Trophoblast cell (in vitro differentiated cells and primary cell): ENCODE measurements around the gene KCNK13.
A peak's percentile ranks its signal among the peaks of the same experiment; 100 is the strongest.

ENCODE experiments used
- DNase-seq, 2 donors: peaks; one replicate each; pipeline ENCODE4 v3.0.0-alpha.2; 2016
- H2AFZ ChIP-seq: 2 replicates; pipeline ENCODE4 v1.6.1; 2013; ENCODE audit warnings: low read length, moderate library complexity, mild to moderate bottlenecking; ENCODE audit not compliant: insufficient read depth, poor library complexity
- H2AK5ac ChIP-seq: 2 replicates; pipeline ENCODE4 v1.6.1; 2013; ENCODE audit warnings: mild to moderate bottlenecking, low read length
- H2BK120ac ChIP-seq: 2 replicates; pipeline ENCODE4 v1.6.1; 2013; ENCODE audit warnings: low read length, mild to moderate bottlenecking, moderate library complexity; ENCODE audit not compliant: insufficient read depth, poor library complexity
- H2BK12ac ChIP-seq: 2 replicates; pipeline ENCODE4 v1.6.1; 2013; ENCODE audit warnings: mild to moderate bottlenecking, low read length, moderate library complexity
- H2BK5ac ChIP-seq: 2 replicates; pipeline ENCODE4 v1.6.1; 2013; ENCODE audit warnings: low read length, low read depth, moderate library complexity, mild to moderate bottlenecking; ENCODE audit not compliant: poor library complexity
- H3K14ac ChIP-seq: 2 replicates; pipeline ENCODE4 v1.6.1; 2013; ENCODE audit warnings: mild to moderate bottlenecking, low read length
- H3K18ac ChIP-seq: 2 replicates; pipeline ENCODE4 v1.6.1; 2013; ENCODE audit warnings: mild to moderate bottlenecking, low read length
- H3K23ac ChIP-seq: 2 replicates; pipeline ENCODE4 v1.6.1; 2013; ENCODE audit warnings: low read length
- H3K27ac ChIP-seq: 2 replicates; pipeline ENCODE4 v1.5.1; 2013; ENCODE audit warnings: low read depth, mild to moderate bottlenecking, inconsistent platforms, low read length, moderate library complexity
- H3K27me3 ChIP-seq: 2 replicates; pipeline ENCODE4 v1.6.1; 2013; ENCODE audit warnings: inconsistent platforms, mild to moderate bottlenecking, low read length, moderate library complexity; ENCODE audit not compliant: insufficient read depth
- H3K36me3 ChIP-seq, 2 experiments: 1 replicate in 1 of 2; 2 replicates in 1 of 2; pipeline ENCODE4 v1.6.1; 2013; ENCODE audit warnings: low read length in 2 of 2, mild to moderate bottlenecking in 2 of 2, moderate library complexity in 1 of 2; ENCODE audit not compliant: insufficient read depth in 2 of 2, control insufficient read depth in 1 of 2
- H3K4ac ChIP-seq: 2 replicates; pipeline ENCODE4 v1.6.1; 2013; ENCODE audit warnings: low read depth, mild to moderate bottlenecking, low read length, moderate library complexity
- H3K4me1 ChIP-seq, 2 experiments: 1 replicate in 1 of 2; 2 replicates in 1 of 2; pipeline ENCODE4 v1.6.1; 2013; ENCODE audit warnings: low read length in 2 of 2, mild to moderate bottlenecking in 2 of 2, moderate library complexity in 1 of 2; ENCODE audit not compliant: insufficient read depth in 2 of 2, control insufficient read depth in 1 of 2
- H3K4me2 ChIP-seq: 2 replicates; pipeline ENCODE4 v1.6.1; 2013; ENCODE audit warnings: inconsistent platforms, mild to moderate bottlenecking, low read length, moderate library complexity
- H3K4me3 ChIP-seq: 2 replicates; pipeline ENCODE4 v1.5.1; 2013; ENCODE audit warnings: mild to moderate bottlenecking, low read depth, low read length, inconsistent platforms
- H3K79me1 ChIP-seq: one replicate; pipeline ENCODE4 v1.6.1; 2013; ENCODE audit warnings: low read length
- H3K79me2 ChIP-seq: 2 replicates; pipeline ENCODE4 v1.6.1; 2013; ENCODE audit warnings: low read length, mild to moderate bottlenecking; ENCODE audit not compliant: control insufficient read depth, insufficient read depth, poor library complexity
- H3K9ac ChIP-seq: 2 replicates; pipeline ENCODE4 v1.6.1; 2013; ENCODE audit warnings: mild to moderate bottlenecking, low read length
- H3K9me3 ChIP-seq: 2 replicates; pipeline ENCODE4 v1.6.1; 2013; ENCODE audit warnings: low read depth, mild to moderate bottlenecking, control low read depth, inconsistent platforms, low read length; ENCODE audit not compliant: insufficient read depth
- H4K12ac ChIP-seq: 2 replicates; pipeline ENCODE4 v1.6.1; 2013; ENCODE audit warnings: low read depth, mild to moderate bottlenecking, low read length, moderate library complexity
- H4K8ac ChIP-seq: 2 replicates; pipeline ENCODE4 v1.6.1; 2013; ENCODE audit warnings: low read depth, mild to moderate bottlenecking, low read length, moderate library complexity
- H4K91ac ChIP-seq: one replicate; pipeline ENCODE4 v1.6.1; 2013; ENCODE audit warnings: low read depth, mild to moderate bottlenecking, low read length, moderate library complexity
- WGBS: extraction: QIAGEN DNeasy Blood & Tissue Kit; methylation state at CpG from one replicate; pipeline ENCODE4 v1.1.7; 2013; ENCODE audit warnings: missing lambda C conversion rate; ENCODE audit not compliant: insufficient read length, insufficient coverage; ENCODE audit errors: extremely low coverage; 5-methylcytosine and 5-hydroxymethylcytosine counted together

KCNK13 gene

DNA sequence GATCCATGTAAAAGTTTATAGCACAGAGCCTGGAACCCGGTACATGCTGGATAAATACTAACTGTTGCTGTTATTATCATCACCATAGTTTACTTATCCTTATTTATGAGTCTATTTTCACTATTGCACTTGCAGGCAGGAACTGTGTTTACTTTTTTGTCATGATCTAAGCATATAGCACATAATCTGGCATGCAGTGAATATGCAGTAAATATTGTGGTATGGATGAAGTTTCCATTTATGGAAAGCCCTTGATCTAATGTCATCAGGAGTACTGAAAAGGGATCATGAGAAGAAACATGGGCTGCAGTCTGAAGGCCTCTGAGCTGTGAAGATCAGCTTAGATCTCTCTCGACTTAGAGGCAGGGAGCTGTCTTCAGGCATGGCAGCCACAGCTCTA is 91.6 kb downstream of the KCNK13 start:
- no peaks in the 10 kb centered on the region for H3K27me3 ChIP-seq
- H3K79me1 ChIP-seq: peaks cover 5% of the 10 kb centered on the region
- no peak overlapping the region for H2AK5ac ChIP-seq
- H4K12ac ChIP-seq: no peak overlapping the region
- no peaks in the 10 kb centered on the region for H3K36me3 ChIP-seq
- H3K4me1 ChIP-seq: peaks cover 4 to 5% of the 10 kb centered on the region in 2 experiments
- no peak overlapping the region for H3K23ac ChIP-seq
- no peak overlapping the region for H3K27ac ChIP-seq
- H2BK120ac ChIP-seq: no peak overlapping the region
- H2BK12ac ChIP-seq: no peak overlapping the region
- H4K8ac ChIP-seq: no peak overlapping the region
- no peak for DNase-seq
- no peak overlapping the region for H2AFZ ChIP-seq
- no peak overlapping the region for H3K14ac ChIP-seq
- no peak overlapping the region for H3K4ac ChIP-seq
- H4K91ac ChIP-seq: no peak overlapping the region
- H3K4me3 ChIP-seq: no peak overlapping the region
- no peak overlapping the region for H2BK5ac ChIP-seq
- H3K18ac ChIP-seq: no peak overlapping the region
- H3K4me2 ChIP-seq: no peak overlapping the region
- H3K9me3 ChIP-seq: peaks cover 6% of the 10 kb centered on the region
- no CpG with 5 or more reads among the region's 2 CpGs for WGBS
- no peak overlapping the region for H3K9ac ChIP-seq
- no peaks in the 10 kb centered on the region for H3K79me2 ChIP-seq

DNA sequence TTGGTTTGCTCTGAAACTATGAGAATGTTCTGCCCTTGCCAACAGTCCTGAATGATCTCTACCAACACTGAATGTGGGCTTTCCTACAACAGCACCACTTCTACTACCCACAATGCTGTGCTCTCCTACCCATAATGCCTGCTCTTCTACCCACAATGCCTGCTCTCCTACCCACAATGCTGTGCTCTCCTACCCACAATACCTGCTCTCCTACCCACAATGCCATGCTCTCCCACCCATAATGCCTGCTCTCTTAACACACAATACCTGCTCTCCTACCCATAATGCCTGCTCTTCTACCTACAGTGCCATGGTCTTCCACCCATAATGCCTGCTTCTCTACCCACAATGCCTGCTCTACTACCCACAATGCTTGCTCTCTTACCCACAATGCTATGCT is 92.3 kb downstream of the KCNK13 start:
- no peaks in the 10 kb centered on the region for H3K27me3 ChIP-seq
- peaks cover 7% of the 10 kb centered on the region for H3K79me1 ChIP-seq
- no peak overlapping the region for H3K4me2 ChIP-seq
- H2AK5ac ChIP-seq: no peak overlapping the region
- DNase-seq: no peak
- no peak overlapping the region for H4K8ac ChIP-seq
- H3K36me3 ChIP-seq: no peaks in the 10 kb centered on the region
- H3K27ac ChIP-seq: no peak overlapping the region
- no peak overlapping the region for H3K4ac ChIP-seq
- H4K12ac ChIP-seq: no peak overlapping the region
- H4K91ac ChIP-seq: no peak overlapping the region
- H3K23ac ChIP-seq: peak overlapping the region; percentile 34
- no peak overlapping the region for H3K9ac ChIP-seq
- H2AFZ ChIP-seq: no peak overlapping the region
- peaks cover 10% of the 10 kb centered on the region in 2 experiments for H3K4me1 ChIP-seq
- no peak overlapping the region for H2BK5ac ChIP-seq
- peaks cover 6% of the 10 kb centered on the region for H3K9me3 ChIP-seq
- no peak overlapping the region for H3K18ac ChIP-seq
- H2BK120ac ChIP-seq: no peak overlapping the region
- H2BK12ac ChIP-seq: no peak overlapping the region
- no peaks in the 10 kb centered on the region for H3K79me2 ChIP-seq
- no peak overlapping the region for H3K4me3 ChIP-seq
- H3K14ac ChIP-seq: no peak overlapping the region

DNA sequence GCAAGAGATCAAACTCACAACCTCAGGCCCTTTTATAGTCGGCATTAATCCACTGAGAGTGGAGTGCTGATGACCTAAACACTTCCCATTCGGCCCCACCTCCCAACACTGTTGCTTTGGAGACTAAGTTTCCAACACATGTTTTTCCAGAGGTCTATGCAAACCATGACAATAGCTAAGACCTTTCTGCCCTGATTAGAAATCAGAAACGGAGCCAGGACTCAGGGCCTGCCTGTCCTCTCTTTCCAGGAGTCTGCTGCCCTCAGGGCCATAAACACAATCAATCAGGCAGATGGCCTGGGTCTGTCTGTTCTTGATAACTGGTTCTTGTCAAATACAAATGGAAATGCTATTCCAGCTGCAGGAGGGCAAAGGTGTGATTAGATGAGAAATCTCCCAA is 97.4 kb downstream of the KCNK13 start:
- Histone ChIP-seq H3K9ac (no peak overlapping the region), H3K18ac (no peak overlapping the region), H4K91ac (no peak overlapping the region), H3K14ac (no peak overlapping the region), H3K27ac (peak overlapping the region; percentile 39), H3K4me2 (no peak overlapping the region), H3K9me3 (peaks cover 2% of the 10 kb centered on the region), H3K23ac (no peak overlapping the region), H3K4me3 (no peak overlapping the region), H4K12ac (no peak overlapping the region), H2BK12ac (no peak overlapping the region), H2BK5ac (no peak overlapping the region), H3K27me3 (no peaks in the 10 kb centered on the region), H2BK120ac (no peak overlapping the region), H3K4ac (no peak overlapping the region), H3K79me2 (no peaks in the 10 kb centered on the region), H3K4me1 (peaks cover 12 to 13% of the 10 kb centered on the region in 2 experiments), H2AFZ (no peak overlapping the region), H2AK5ac (no peak overlapping the region), H3K79me1 (peaks cover 7% of the 10 kb centered on the region), H3K36me3 (no peaks in the 10 kb centered on the region), H4K8ac (no peak overlapping the region)
- WGBS: no CpG with 5 or more reads among the region's 3 CpGs
- DNase-seq: no peak

DNA sequence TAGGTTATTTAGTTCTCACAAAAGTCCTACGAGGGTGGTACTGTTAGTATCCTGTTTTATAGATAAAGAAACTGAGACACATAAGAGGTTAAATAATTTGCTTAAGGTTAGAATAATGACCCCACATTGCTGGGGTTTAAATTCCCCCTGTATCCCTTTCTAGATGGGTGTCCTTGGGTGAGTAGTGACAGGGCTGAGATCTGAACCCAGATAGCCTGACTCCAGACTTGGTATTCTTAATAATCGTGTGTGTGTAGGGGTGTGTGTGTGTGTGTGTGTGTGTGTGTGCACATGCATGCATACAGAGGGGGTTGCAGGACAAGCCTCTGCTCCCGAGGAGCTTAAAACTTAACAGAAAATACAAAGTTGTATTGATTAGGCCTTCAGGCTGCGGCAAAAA is 97.9 kb downstream of the KCNK13 start:
- no peak overlapping the region for H2AFZ ChIP-seq
- no CpG with 5 or more reads among the region's 4 CpGs for WGBS
- no peak overlapping the region for H3K4me2 ChIP-seq
- H2BK5ac ChIP-seq: no peak overlapping the region
- H3K23ac ChIP-seq: no peak overlapping the region
- H2BK12ac ChIP-seq: no peak overlapping the region
- peaks cover 12 to 13% of the 10 kb centered on the region in 2 experiments for H3K4me1 ChIP-seq
- H3K14ac ChIP-seq: no peak overlapping the region
- no peak for DNase-seq
- H3K9me3 ChIP-seq: no peaks in the 10 kb centered on the region
- no peak overlapping the region for H3K18ac ChIP-seq
- H4K91ac ChIP-seq: no peak overlapping the region
- no peak overlapping the region for H4K12ac ChIP-seq
- no peak overlapping the region for H4K8ac ChIP-seq
- H3K36me3 ChIP-seq: no peaks in the 10 kb centered on the region
- H3K4ac ChIP-seq: no peak overlapping the region
- H3K9ac ChIP-seq: no peak overlapping the region
- H3K27me3 ChIP-seq: no peaks in the 10 kb centered on the region
- H2BK120ac ChIP-seq: no peak overlapping the region
- peaks cover 7% of the 10 kb centered on the region for H3K79me1 ChIP-seq
- no peak overlapping the region for H3K4me3 ChIP-seq
- H3K27ac ChIP-seq: no peak overlapping the region
- H3K79me2 ChIP-seq: no peaks in the 10 kb centered on the region
- no peak overlapping the region for H2AK5ac ChIP-seq
